Keratinocyte (primary cell): ENCODE measurements around the gene MDM4.
"Not testable (repeated sequence)": the region's sequence is repeated elsewhere in the genome, so short reads cannot be mapped to it uniquely, and the experiment has no call there.

Experiments
- EZH2 ChIP-seq: IDR thresholded peaks from one replicate; pipeline ENCODE4 v1.6.1; 2012; ENCODE audit warnings: inconsistent platforms, mild to moderate bottlenecking, low read length, moderate library complexity
- TF ChIP-seq, protein P1 (sequence below), 3 experiments: IDR thresholded peaks in 1 of 3; conservative IDR thresholded peaks in 1 of 3; optimal IDR thresholded peaks in 1 of 3; 2 replicates in 2 of 3; 3 replicates in 1 of 3; pipeline versions ENCODE3 to v1.5.1; 2011; ENCODE audit warnings: low read length in 3 of 3, mild to moderate bottlenecking in 3 of 3, moderate library complexity in 2 of 3, control low read depth in 1 of 3, inconsistent platforms in 1 of 3; ENCODE audit not compliant: insufficient read depth in 2 of 3; ENCODE audit errors: extremely low read depth in 1 of 3

DNA sequence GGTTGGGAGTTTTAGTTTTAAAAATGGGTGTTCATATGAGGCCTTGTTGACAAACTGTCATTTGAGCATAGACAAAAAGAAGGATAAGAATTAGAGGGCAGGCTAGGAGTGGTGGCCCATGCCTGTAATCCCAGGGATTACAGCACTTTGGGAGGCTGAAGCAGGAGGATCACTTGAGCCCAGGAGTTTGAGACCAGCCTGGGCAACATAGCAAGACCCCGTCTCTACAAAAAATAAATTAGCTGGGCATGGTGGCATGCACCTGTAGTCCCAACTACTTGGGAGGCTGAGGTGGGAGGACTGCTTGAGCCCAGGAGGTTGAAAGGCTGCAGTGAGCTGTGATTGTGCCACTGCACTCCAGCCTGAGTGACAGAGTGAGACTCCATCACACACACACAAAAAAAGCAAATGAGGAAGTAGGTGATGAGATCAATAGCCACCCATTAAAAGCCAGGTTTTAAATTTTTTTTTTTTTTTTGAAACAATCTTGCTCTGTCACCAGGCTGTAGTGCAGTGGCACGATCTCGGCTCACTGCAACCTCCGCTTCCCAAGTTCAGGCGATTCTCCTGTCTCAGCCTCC is 5.8 kb downstream of the MDM4 start:
- TF ChIP-seq, protein P1, sequence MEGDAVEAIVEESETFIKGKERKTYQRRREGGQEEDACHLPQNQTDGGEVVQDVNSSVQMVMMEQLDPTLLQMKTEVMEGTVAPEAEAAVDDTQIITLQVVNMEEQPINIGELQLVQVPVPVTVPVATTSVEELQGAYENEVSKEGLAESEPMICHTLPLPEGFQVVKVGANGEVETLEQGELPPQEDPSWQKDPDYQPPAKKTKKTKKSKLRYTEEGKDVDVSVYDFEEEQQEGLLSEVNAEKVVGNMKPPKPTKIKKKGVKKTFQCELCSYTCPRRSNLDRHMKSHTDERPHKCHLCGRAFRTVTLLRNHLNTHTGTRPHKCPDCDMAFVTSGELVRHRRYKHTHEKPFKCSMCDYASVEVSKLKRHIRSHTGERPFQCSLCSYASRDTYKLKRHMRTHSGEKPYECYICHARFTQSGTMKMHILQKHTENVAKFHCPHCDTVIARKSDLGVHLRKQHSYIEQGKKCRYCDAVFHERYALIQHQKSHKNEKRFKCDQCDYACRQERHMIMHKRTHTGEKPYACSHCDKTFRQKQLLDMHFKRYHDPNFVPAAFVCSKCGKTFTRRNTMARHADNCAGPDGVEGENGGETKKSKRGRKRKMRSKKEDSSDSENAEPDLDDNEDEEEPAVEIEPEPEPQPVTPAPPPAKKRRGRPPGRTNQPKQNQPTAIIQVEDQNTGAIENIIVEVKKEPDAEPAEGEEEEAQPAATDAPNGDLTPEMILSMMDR (optimal IDR thresholded peaks at IDR 0.05 in 1 of 3, IDR thresholded peaks at IDR 0.05 in 1 of 3, conservative IDR thresholded peaks at IDR 0.05 in 1 of 3; ENCODE audit: extremely low read depth in 1 of 3, insufficient read depth in 2 of 3, low read length in 3 of 3), result not testable (repeated sequence)
- not testable (repeated sequence) for TF ChIP-seq EZH2
